Lung microvascular endothelial cell (primary cell): ENCODE data around the gene TTC21A. TPM values are rescaled to one million over a fixed set of nuclear protein-coding genes. Genes with fewer than 3 reads are reported as not detected.
A peak's percentile ranks its signal among the peaks of the same experiment; 100 is the strongest.
"Not testable (repeated sequence)": the region's sequence is repeated elsewhere in the genome, so short reads cannot be mapped to it uniquely, and the experiment has no call there.

Experiments
- DNase-seq, 2 donors: peaks; one replicate each; pipeline versions ENCODE4 v3.0.0 to v3.0.0-alpha.2; 2010; ENCODE audit warnings: low read depth in 2 of 2
- total RNA-seq: library from RNA; depleted of rRNA; stranded (reverse); fragments of >200 nt; gene quantifications from 2 replicates; pipeline ENCODE4 v1.2.1, GENCODE V29; 2014

Gene TTC21A
- total RNA-seq, 1 donor from 2014 or later: 1.6 TPM

GRCh38 chr3:39150803-39151631 lies 43.5 kb downstream of the TTC21A start:
- peak in 1 of 2 donors; percentile 96 for DNase-seq

- no peak for DNase-seq
Observed at GRCh38 chr3:39153977-39154279, 46.4 kb downstream of the TTC21A start.

GRCh38 chr3:39154280-39155021 lies 47.0 kb downstream of the TTC21A start:
- DNase-seq: no peak

- DNase-seq: no peak
Observed at GRCh38 chr3:39156421-39156820, 48.9 kb downstream of the TTC21A start.

GRCh38 chr3:39157359-39157758 lies 49.9 kb downstream of the TTC21A start:
- DNase-seq: no peak

- DNase-seq: no peak
Observed at GRCh38 chr3:39158148-39158715, 50.8 kb downstream of the TTC21A start.

GRCh38 chr3:39164414-39164813 lies 56.9 kb downstream of the TTC21A start:
- no peak for DNase-seq

GRCh38 chr3:39165518-39165917 lies 58.0 kb downstream of the TTC21A start:
- DNase-seq: no peak

GRCh38 chr3:39166134-39166710 lies 58.7 kb downstream of the TTC21A start:
- peak; percentile 64 to 97 for DNase-seq

- DNase-seq: peak; percentile 90 to 93
Observed at GRCh38 chr3:39166932-39167532, 59.6 kb downstream of the TTC21A start.

GRCh38 chr3:39168156-39168780 lies 60.8 kb downstream of the TTC21A start:
- DNase-seq: no peak

GRCh38 chr3:39169712-39170111 lies 62.2 kb downstream of the TTC21A start:
- DNase-seq: no peak

GRCh38 chr3:39170461-39170860 lies 63.0 kb downstream of the TTC21A start:
- no peak for DNase-seq

- DNase-seq: not testable (repeated sequence)
Observed at GRCh38 chr3:39170877-39171276, 63.4 kb downstream of the TTC21A start.

GRCh38 chr3:39171860-39172259 lies 64.4 kb downstream of the TTC21A start:
- DNase-seq: no peak

- no peak for DNase-seq
Observed at GRCh38 chr3:39173318-39174125, 66.0 kb downstream of the TTC21A start.

- DNase-seq: no peak
Observed at GRCh38 chr3:39176025-39176714, 68.7 kb downstream of the TTC21A start.

GRCh38 chr3:39177708-39178332 lies 70.3 kb downstream of the TTC21A start:
- peak; percentile 88 to 97 for DNase-seq

- peak in 1 of 2 donors; percentile 91 for DNase-seq
Observed at GRCh38 chr3:39178553-39178952, 71.1 kb downstream of the TTC21A start.
